Measurements from ENCODE around the gene CSNK1A1. TPM values are rescaled to one million over a fixed set of nuclear protein-coding genes. Genes with fewer than 3 reads are reported as not detected.

CSNK1A1 gene
- total RNA-seq, 1 experiment from 2014 or later: 263 TPM

- ChIA-PET CTCF (no interaction called here), RAD21 (ENCODE audit: low non-redundant PET in 1 of 2, low total read pairs in 2 of 2, uncharacterized antibody in 2 of 2, unreplicated experiment in 2 of 2) (no interaction called here), POLR2A (no interaction called here)
- peak overlapping the region; percentile 49 for H3K4me2 ChIP-seq (ENCODE audit: low read length)
- no peak overlapping the region for H2AFZ ChIP-seq (ENCODE audit: low read depth, low read length, poor library complexity, severe bottlenecking)
- DNase-seq (ENCODE audit: low read depth, low spot score): no peak
- BruUV-seq (replicated peaks): TSS peak; percentile 5
- H3K9ac ChIP-seq (ENCODE audit: low read length): no peak overlapping the region
- no peaks in the 10 kb centered on the region for H3K79me2 ChIP-seq (ENCODE audit: insufficient read depth, low read length)
- H4K20me1 ChIP-seq (ENCODE audit: insufficient read depth): peaks cover 4% of the 10 kb centered on the region; the same call in 1 of the 2 replicates
- TF ChIP-seq SRF (IDR thresholded peaks at IDR 0.05; ENCODE audit: low read depth) (no peak), ZBTB33 (IDR thresholded peaks at IDR 0.05; ENCODE audit: extremely low read depth, insufficient replicate concordance, low read length) (no peak), POLR2AphosphoS5 (IDR thresholded peaks at IDR 0.05; ENCODE audit: low read depth, low read length) (no peak; the same call in 1 of the 2 replicates), EZH2 (IDR thresholded peaks at IDR 0.05) (no peak), MAX (IDR thresholded peaks at IDR 0.05) (no peak), RAD21 (IDR thresholded peaks at IDR 0.05; ENCODE audit: low read depth) (no peak), TCF7L2 (IDR thresholded peaks at IDR 0.05; ENCODE audit: borderline replicate concordance, extremely low read depth, insufficient read depth, insufficient read length) (no peak)
- ATAC-seq: no peak
- H3K9me3 ChIP-seq (ENCODE audit: control insufficient read depth in 1 of 2, insufficient read depth in 1 of 2, low read depth in 1 of 2, low read length in 2 of 2): no peaks in the 10 kb centered on the region
- intact Hi-C loops (cut with micrococcal nuclease): loop anchor here (5.0 kb wide), 1 partner anchor 42 kb away; no protein-coding TSS in a partner anchor
- no peaks in the 10 kb centered on the region for H3K9me2 ChIP-seq (ENCODE audit: insufficient read depth)
- no peaks in the 10 kb centered on the region for H3K27me3 ChIP-seq (ENCODE audit: insufficient read depth, low read length)
- peaks cover 28 to 67% of the 10 kb centered on the region in 2 experiments for H3K4me1 ChIP-seq (ENCODE audit: control insufficient read depth in 1 of 2, insufficient read depth in 2 of 2, low read length in 2 of 2)
- no peak overlapping the region for H3K27ac ChIP-seq (ENCODE audit: low read depth, low read length)
- peaks cover 2 to 5% of the 10 kb centered on the region in 2 experiments; a peak in 2 of 4 replicates for H3K36me3 ChIP-seq (ENCODE audit: control insufficient read depth in 1 of 2, insufficient read depth in 2 of 2, low read length in 2 of 2)
- no peak overlapping the region for H3K4me3 ChIP-seq (replicated peaks in 1 of 2; ENCODE audit: low read depth in 1 of 2, low read length in 2 of 2)
Measured at GRCh38 chr5:149489605-149490037, 61.6 kb downstream of the CSNK1A1 start.
